HepG2 (cell line): ENCODE measurements around the gene MSMB. TPM values are rescaled to one million over a fixed set of nuclear protein-coding genes. Genes with fewer than 3 reads are reported as not detected.
"Not testable (repeated sequence)": the region's sequence is repeated elsewhere in the genome, so short reads cannot be mapped to it uniquely, and the experiment has no call there.

Experiments used
- DPF2 ChIP-seq: sonication (generic); formaldehyde crosslinking; IDR thresholded peaks from 2 replicates; pipeline ENCODE4 v1.4.0; 2020; ENCODE audit warnings: mild to moderate bottlenecking, low read depth, missing genetic modification reagents, borderline replicate concordance
- FOXP4 ChIP-seq: sonication (generic); formaldehyde crosslinking; IDR thresholded peaks from 2 replicates; pipeline ENCODE4 v1.4.0; 2020; ENCODE audit warnings: missing genetic modification reagents
- HMGXB3 ChIP-seq: sonication (generic); formaldehyde crosslinking; IDR thresholded peaks from 2 replicates; pipeline ENCODE4 v1.4.0; 2020; ENCODE audit warnings: missing genetic modification reagents, borderline replicate concordance
- HNF4A ChIP-seq: sonication (generic); formaldehyde crosslinking; IDR thresholded peaks from 2 replicates; pipeline ENCODE4 v1.4.0; 2020; ENCODE audit warnings: missing genetic modification reagents
- JUNB ChIP-seq: sonication (generic); formaldehyde crosslinking; IDR thresholded peaks from 2 replicates; pipeline ENCODE4 v1.8.0; 2022; ENCODE audit warnings: missing genetic modification reagents, mild to moderate bottlenecking, borderline replicate concordance
- KDM2A ChIP-seq: sonication (generic); formaldehyde crosslinking; IDR thresholded peaks from 2 replicates; pipeline ENCODE4 v1.4.0; 2020; ENCODE audit warnings: low read depth, missing genetic modification reagents, borderline replicate concordance
- MAF1 ChIP-seq: sonication (generic); formaldehyde crosslinking; IDR thresholded peaks from 2 replicates; pipeline ENCODE4 v1.5.0; 2020; ENCODE audit warnings: missing genetic modification reagents, borderline replicate concordance
- NR2C2 ChIP-seq: sonication (generic); formaldehyde crosslinking; IDR thresholded peaks from 2 replicates; pipeline ENCODE4 v1.4.0; 2020; ENCODE audit warnings: missing genetic modification reagents, mild to moderate bottlenecking, moderate library complexity, borderline replicate concordance
- PHF21A ChIP-seq: sonication (generic); formaldehyde crosslinking; IDR thresholded peaks from 2 replicates; pipeline ENCODE4 v1.5.0; 2020; ENCODE audit warnings: mild to moderate bottlenecking, missing genetic modification reagents
- SOX6 ChIP-seq, 2 experiments: fragments of 450-650 bp in 1 of 2; sonication (generic) in 1 of 2; formaldehyde crosslinking in 1 of 2; IDR thresholded peaks; 2 replicates each; pipeline versions ENCODE4 v1.4.0 to v1.6.1; 2017 to 2020; ENCODE audit warnings: antibody characterized with exemption in 1 of 2, mild to moderate bottlenecking in 1 of 2, missing genetic modification reagents in 1 of 2
- ZNF280D ChIP-seq: sonication (generic); formaldehyde crosslinking; IDR thresholded peaks from 2 replicates; pipeline ENCODE4 v1.5.1; 2020; ENCODE audit warnings: mild to moderate bottlenecking, missing genetic modification reagents
- ZNF609 ChIP-seq: sonication (generic); formaldehyde crosslinking; IDR thresholded peaks from 2 replicates; pipeline ENCODE4 v1.4.0; 2020; ENCODE audit warnings: mild to moderate bottlenecking, missing genetic modification reagents, borderline replicate concordance
- polyA plus RNA-seq, 8 experiments: library from polyadenylated mRNA; depleted of rRNA in 3 of 8; stranded (reverse) in 7 of 8; unstranded in 1 of 8; fragments of >200 nt; fragmentation: Illumina TruSeq in 4 of 8; extraction: Trizol in 4 of 8; gene quantifications; 2 replicates each; pipeline versions ENCODE4 v1.2.1 to v1.2.3, GENCODE V29; 2011 to 2016; ENCODE audit warnings: low read depth in 4 of 8, missing spikeins in 1 of 8, mixed read lengths in 1 of 8; ENCODE audit not compliant: insufficient read depth in 1 of 8
- total RNA-seq, 5 experiments: library from RNA; depleted of rRNA; stranded (reverse); fragments of >200 nt; fragmentation: Illumina TruSeq; extraction: Trizol; gene quantifications; 2 replicates each; pipeline ENCODE4 v1.2.3, GENCODE V29; 2016; ENCODE audit warnings: low read depth in 1 of 5

MSMB gene
- total and polyA plus RNA-seq, 2 of the 13 experiments (the other 11 are each of a cell fraction or from before 2014, with no cell fraction given), result 0.84 TPM; not detected in 1

GRCh38 chr10:46002189-46002687, 43.8 kb downstream of the MSMB start (continued):
- TF ChIP-seq ZNF609 (CRISPR knock-in tag) (peak; percentile 77; the same call in 1 of the 2 replicates), HNF4A (CRISPR knock-in tag) (peak; percentile 93), NR2C2 (CRISPR knock-in tag) (peak; percentile 48; the same call in 1 of the 2 replicates), SOX6 (CRISPR knock-in tag; IDR thresholded peaks at IDR 0.05) (peak; percentile 54), PHF21A (peak; percentile 44; the same call in 1 of the 2 replicates), HMGXB3 (peak; percentile 51; the same call in 1 of the 2 replicates), JUNB (0 out of 2 replicates have a peak, but pooled peaks have one; percentile 21), MAF1 (CRISPR knock-in tag) (0 out of 2 replicates have a peak, but pooled peaks have one; percentile 29), DPF2 (CRISPR knock-in tag) (peak; percentile 36; the same call in 1 of the 2 replicates), ZNF280D (CRISPR knock-in tag) (peak; percentile 86), KDM2A (0 out of 2 replicates have a peak, but pooled peaks have one; percentile 29), FOXP4 (peak; percentile 45; the same call in 1 of the 2 replicates)
- TF ChIP-seq SOX6 (IDR thresholded peaks at IDR 0.05), result not testable (repeated sequence)
